ENCODE results near the gene ZNF335.

The ZNF335 gene

DNA sequence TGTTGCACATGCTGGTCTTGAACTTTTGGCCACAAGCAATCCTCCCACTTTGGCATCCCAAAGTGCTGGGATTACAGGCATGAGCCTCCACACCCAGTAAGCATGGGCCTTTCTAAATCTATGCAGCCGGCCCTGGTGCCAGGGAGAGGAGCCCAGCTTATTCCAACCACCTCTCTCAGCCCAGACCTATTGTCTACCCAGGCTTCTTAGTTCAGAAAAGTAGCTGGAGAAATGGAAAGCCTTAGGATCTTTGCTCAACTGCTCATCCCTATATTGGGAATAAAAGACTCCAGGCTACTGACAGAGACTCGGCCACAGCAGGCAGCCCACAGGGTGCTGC, 45.3 kb downstream of the ZNF335 start:
- TF ChIP-seq, protein P1, sequence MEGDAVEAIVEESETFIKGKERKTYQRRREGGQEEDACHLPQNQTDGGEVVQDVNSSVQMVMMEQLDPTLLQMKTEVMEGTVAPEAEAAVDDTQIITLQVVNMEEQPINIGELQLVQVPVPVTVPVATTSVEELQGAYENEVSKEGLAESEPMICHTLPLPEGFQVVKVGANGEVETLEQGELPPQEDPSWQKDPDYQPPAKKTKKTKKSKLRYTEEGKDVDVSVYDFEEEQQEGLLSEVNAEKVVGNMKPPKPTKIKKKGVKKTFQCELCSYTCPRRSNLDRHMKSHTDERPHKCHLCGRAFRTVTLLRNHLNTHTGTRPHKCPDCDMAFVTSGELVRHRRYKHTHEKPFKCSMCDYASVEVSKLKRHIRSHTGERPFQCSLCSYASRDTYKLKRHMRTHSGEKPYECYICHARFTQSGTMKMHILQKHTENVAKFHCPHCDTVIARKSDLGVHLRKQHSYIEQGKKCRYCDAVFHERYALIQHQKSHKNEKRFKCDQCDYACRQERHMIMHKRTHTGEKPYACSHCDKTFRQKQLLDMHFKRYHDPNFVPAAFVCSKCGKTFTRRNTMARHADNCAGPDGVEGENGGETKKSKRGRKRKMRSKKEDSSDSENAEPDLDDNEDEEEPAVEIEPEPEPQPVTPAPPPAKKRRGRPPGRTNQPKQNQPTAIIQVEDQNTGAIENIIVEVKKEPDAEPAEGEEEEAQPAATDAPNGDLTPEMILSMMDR (IDR thresholded peaks at IDR 0.05): no peak
- DNase-seq: no peak
- peak overlapping the region; percentile 69 for H3K27ac Mint-ChIP-seq
- H3K9me3 Mint-ChIP-seq: no peaks in the 10 kb centered on the region
- H3K4me3 Mint-ChIP-seq: no peak overlapping the region
- H3K4me1 Mint-ChIP-seq: peaks cover 36% of the 10 kb centered on the region
- H3K27me3 Mint-ChIP-seq (ENCODE audit: low read depth, poor library complexity): no peaks in the 10 kb centered on the region
- no peaks in the 10 kb centered on the region for H3K36me3 Mint-ChIP-seq (ENCODE audit: low read depth)

DNA sequence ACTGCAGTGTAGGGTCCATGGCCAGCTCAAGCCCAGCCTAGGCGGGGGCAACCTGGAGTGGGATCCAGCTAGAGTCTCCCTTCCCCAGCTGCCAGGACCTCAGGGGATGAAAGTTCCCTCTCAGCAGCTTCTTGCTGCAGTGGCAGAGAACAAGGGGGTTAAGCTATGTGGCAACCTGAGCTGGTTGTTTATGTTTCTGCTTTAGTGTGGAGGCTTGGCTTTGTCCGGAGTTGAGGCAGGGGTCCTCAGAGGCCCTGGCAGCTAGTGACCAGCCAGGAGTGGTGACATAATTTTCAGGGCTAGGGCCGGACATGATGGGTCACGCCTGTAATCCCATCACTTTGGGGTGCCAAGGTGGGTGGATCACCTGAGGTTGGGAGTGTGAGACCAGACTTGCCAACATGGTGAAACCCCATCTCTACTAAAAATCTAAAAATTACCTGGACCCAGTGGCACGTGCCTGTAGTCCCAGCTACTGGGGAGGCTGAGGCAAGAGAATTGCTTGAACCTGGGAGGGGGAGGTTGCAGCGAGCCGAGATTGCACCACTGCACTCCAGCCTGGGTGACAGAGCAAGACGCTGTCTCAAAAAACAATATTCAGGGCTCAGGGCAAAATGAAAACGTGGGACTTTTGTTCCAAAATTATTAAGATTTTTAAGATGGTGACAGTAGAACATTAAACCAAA, 46.0 kb downstream of the ZNF335 start:
- Mint-ChIP-seq H3K36me3 (ENCODE audit: low read depth) (no peaks in the 10 kb centered on the region), H3K27me3 (ENCODE audit: low read depth, poor library complexity) (peaks cover under 1% of the 10 kb centered on the region), H3K4me3 (peak overlapping the region; percentile 54), H3K9me3 (no peaks in the 10 kb centered on the region), H3K27ac (peak overlapping the region; percentile 94), H3K4me1 (peaks cover 43% of the 10 kb centered on the region)
- DNase-seq: no peak
- TF ChIP-seq, protein P1 (IDR thresholded peaks at IDR 0.05): no peak

DNA sequence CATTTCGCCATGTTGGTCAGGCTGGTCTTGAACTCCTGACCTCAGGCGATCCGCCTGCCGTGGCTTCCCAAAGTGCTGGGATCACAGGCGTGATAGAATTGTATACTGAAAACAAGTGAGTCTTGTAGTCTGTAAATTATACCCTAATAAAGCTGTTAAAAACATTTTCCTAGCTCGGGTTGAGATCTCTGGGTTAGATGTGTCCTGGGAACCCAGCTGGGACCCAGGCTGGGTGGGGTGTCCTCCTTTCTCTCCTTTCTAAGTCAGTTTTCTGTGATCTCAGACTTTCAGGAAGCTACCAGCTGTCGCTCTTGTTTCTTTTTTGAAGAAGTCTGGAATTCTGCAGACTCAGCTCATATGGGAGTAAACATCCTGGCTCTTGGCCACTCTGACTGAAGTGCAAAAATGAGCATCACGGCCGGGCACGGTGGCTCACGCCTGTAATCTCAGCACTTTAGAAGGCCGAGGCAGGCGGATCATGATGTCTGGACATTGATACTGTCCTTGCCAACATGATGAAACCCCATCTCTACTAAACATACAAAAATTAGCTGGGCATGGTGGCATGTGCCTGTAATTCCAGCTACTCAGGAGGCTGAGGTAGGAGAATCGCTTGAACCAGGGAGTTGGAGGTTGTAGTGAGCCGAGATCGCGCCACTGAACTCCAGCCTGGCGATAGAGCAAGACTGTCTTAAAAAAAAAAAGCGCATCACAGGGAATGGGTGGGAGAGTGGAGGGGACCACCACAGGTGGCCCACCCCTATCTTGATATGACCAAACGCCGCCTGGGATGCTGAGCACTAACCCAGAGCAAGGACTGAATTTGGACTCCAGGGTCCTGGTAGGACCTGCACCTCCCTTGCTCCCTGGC, 47.4 kb downstream of the ZNF335 start:
- TF ChIP-seq, protein P1 (IDR thresholded peaks at IDR 0.05): no peak
- no peaks in the 10 kb centered on the region for H3K9me3 Mint-ChIP-seq
- H3K27ac Mint-ChIP-seq: peak overlapping the region; percentile 94
- no peak for DNase-seq
- peaks cover 56% of the 10 kb centered on the region for H3K4me1 Mint-ChIP-seq
- peaks cover 4% of the 10 kb centered on the region for H3K27me3 Mint-ChIP-seq (ENCODE audit: low read depth, poor library complexity)
- no peaks in the 10 kb centered on the region for H3K36me3 Mint-ChIP-seq (ENCODE audit: low read depth)
- no peak overlapping the region for H3K4me3 Mint-ChIP-seq

DNA sequence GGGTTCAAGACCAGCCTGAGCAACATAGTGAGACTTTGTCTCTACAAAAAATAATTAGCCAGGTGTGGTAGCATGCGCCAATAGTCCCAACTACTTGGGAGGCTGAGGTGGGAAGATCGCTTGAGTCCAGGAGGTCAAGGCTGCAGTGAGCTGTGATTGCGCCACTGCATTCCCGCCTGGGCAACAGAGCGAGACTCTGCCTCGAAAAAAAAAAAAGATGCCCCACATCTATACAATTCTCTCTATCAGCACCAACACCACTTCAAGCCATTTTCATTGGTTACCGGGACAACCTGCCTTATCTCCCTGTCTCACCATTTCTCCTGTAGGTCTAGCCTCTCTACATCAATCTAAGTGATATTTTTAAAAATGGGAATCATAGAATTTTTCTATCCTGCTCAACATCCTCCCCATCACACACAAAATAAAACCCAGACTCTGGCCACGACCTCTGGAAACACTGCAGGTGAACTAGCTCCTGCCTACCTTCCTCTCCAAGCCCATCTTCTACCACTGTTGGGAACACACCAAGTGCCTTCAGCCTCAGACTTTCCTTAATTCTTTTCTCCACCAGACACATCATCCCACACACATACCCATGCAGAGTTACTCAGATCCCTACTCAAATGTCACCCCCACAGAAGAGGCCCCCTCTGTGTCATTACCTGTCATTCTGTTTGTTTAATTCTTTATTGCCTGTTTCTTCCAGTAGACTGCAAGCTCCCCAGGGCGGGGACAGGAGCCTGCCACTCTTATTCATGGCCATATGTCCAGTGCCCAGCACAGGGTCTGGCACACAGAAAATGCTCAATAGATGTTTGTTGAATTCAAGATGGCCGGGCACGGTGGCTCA, 50.4 kb downstream of the ZNF335 start:
- H3K36me3 Mint-ChIP-seq (ENCODE audit: low read depth): no peaks in the 10 kb centered on the region
- H3K4me1 Mint-ChIP-seq: peaks cover 66% of the 10 kb centered on the region
- TF ChIP-seq, protein P1 (IDR thresholded peaks at IDR 0.05): no peak
- H3K4me3 Mint-ChIP-seq: peak overlapping the region; percentile 1
- H3K27ac Mint-ChIP-seq: peak overlapping the region; percentile 5
- H3K27me3 Mint-ChIP-seq (ENCODE audit: low read depth, poor library complexity): peaks cover 9% of the 10 kb centered on the region
- no peak for DNase-seq
- H3K9me3 Mint-ChIP-seq: no peaks in the 10 kb centered on the region

DNA sequence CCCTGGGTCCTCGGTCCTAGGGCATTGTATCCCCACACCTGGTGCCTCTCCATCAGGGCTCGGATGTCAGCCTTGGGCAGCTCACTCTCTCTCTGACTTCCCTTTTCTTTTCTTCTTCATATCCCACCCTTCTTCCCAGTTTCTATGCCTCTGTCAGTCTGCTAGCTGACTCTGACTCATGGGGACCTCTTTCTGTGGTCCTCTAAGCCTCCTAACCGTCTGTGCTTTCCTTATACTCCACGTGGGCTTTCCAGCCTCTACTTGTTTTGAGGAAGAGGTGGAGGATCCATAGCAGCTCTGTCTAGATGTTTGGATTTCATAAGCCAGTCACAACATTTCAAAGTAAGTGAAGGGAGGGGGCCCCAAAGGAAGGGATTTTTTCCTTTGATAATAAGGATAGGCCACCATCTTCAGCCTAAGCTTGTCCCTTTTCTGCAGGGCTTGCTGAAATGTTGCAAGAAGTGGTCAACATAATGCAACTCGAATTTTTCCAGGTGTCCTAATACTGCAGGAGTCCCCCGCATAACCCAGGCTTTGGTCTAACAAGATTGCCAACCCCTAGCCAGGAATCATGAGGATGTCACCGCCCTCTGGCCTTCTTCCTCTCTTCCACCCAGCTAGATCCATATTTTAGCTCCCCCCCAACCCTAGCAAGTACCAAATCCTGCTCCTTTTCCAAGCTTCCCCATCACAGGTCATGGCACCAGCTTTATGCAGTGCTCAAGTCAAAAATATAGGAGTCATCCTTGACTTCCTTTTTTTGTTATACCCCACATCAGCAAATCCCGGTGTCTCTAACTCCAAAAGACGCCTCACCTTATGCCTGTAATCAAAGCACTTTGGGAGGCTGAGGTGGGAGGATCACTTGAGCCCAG, 51.3 kb downstream of the ZNF335 start:
- H3K27me3 Mint-ChIP-seq (ENCODE audit: low read depth, poor library complexity): peaks cover 9% of the 10 kb centered on the region
- no peaks in the 10 kb centered on the region for H3K9me3 Mint-ChIP-seq
- H3K4me1 Mint-ChIP-seq: peaks cover 60% of the 10 kb centered on the region
- H3K27ac Mint-ChIP-seq: no peak overlapping the region
- DNase-seq: no peak
- TF ChIP-seq, protein P1 (IDR thresholded peaks at IDR 0.05): no peak
- no peaks in the 10 kb centered on the region for H3K36me3 Mint-ChIP-seq (ENCODE audit: low read depth)
- no peak overlapping the region for H3K4me3 Mint-ChIP-seq
